GM18502 (cell line): ENCODE measurements around the gene HOXA5.

Experiments
- ATAC-seq: cut with Tn5 transposase; IDR thresholded peaks from one replicate; pipeline ENCODE4 v1.9.1; 2021; ENCODE audit warnings: mild to moderate bottlenecking; ENCODE audit not compliant: unreplicated experiment, poor library complexity

The HOXA5 gene

DNA sequence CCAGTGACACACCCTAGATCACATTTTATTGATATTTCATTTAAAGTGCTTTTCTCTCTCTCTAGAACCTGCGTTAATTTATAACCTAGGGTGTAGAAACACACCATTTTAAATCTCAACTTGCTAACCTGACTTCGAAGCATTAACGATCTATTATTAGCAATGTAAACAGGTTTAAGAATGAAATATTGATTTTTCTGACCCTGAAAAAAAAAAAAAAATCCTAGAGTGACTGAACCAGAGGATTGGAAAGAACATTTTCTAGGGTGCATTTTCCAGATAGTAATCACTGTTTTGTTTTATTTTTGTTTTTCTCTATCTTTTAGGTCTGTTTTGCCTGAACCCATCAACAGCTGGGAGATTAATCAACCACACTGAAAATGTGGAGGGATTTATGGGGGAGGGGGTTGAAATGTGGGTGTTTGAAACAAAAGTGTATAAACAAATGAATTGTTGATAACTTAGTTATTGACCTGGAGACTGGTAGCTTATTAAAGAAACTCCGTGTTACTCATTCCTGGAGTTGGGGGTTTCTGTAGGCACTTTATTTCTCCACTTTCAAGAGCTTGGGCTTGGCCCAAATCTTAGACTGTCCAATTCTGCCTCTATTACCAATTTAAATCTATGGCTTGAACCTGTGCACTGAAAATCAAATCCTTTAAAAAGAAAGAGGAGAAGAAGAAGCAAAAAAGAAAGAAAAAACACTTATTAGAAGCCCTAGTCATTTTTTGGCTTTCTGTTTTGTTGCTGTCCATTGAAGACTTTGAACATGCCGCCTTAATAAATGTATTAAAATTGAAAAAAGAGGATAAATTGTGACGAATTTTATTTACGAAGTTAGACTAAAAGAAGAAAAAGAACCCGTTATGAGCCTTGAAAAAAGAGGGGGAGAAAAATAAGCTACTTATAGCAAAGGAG lies 43.8 kb downstream of the HOXA5 start:
- ATAC-seq, result no peak

DNA sequence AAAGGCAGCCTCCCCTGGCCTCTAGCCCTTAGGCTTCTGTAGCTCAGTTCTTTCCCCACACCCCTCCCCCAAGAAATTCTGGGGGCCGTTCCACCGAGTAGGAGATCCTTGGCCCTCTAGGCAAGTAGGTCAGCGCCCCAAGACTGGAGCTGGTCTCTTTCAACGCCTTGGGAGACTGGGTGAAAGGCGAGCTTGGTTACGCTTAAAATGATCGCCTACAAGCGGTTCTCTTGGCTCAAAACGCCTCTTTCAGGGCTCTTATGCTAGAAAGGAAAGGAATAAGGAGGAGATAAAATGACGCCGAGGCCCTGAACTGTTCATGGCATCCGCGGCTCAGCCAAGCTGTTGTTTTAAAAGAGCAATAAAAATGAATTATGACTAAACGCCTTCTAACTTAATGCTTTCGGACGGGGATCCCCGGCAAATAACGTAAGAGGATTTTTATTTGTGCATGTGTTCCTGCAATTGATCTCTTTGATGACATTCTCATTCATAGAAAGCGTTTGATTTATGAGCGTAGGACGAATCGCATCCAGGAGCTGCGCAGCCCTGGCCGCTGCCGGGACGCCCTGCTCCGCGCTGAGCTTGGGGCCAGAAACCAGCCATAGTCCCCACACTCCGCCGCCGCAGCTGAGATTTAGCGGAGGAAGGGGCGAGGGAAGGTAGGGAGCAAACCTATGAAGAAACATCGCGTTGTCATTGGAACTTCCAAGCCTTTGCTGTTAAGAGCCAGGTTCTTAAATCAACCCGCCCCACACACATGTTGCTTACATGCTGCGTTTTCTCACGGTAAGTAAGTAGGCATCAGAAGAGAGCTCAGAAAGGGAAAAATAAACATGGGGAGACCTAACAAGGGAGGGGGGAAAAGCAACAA lies 44.7 kb downstream of the HOXA5 start:
- no peak for ATAC-seq

DNA sequence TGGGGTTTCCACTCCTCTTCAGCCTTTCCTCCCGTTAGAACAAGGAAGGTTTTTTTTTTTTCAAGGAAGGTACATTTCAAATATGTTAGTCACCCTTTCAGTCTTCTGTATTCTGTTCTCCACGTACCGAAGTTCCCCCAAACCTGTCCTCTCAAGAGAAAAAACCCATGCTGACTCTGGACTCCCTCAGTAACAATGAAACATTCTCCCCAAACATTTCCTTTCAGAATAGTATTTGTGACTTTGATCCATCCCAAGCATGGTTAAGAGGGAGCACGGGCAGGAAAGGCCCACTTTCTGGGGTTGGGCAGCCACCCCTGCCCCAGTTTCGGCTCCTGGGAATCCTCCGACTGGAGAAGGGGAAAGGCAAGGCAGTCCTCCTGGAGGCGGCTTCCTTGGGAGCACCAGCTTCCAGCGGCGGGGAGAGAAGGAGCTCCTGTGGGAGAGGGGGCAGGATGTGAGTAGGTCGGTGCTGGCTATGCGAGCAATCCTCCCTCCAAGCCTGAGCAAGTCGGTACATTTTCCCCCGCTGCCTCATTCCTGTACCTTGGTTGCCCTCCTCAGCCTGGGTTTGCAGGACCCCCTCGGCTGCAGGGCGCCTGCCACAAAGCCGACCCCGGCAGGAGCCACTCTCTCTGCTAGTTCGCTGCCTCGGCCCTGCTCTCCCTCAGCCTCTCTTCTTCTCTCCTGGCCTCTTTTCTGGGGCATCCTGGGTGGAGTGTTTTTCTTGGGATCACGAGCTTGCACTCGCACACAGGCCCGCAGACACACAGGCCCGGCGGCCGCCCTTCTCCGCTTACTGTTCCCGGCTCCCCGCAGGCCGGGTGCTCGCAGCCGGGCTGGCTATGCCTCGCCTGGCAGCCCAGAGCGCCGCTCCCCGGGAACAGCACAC lies 45.5 kb downstream of the HOXA5 start:
- ATAC-seq, result no peak

DNA sequence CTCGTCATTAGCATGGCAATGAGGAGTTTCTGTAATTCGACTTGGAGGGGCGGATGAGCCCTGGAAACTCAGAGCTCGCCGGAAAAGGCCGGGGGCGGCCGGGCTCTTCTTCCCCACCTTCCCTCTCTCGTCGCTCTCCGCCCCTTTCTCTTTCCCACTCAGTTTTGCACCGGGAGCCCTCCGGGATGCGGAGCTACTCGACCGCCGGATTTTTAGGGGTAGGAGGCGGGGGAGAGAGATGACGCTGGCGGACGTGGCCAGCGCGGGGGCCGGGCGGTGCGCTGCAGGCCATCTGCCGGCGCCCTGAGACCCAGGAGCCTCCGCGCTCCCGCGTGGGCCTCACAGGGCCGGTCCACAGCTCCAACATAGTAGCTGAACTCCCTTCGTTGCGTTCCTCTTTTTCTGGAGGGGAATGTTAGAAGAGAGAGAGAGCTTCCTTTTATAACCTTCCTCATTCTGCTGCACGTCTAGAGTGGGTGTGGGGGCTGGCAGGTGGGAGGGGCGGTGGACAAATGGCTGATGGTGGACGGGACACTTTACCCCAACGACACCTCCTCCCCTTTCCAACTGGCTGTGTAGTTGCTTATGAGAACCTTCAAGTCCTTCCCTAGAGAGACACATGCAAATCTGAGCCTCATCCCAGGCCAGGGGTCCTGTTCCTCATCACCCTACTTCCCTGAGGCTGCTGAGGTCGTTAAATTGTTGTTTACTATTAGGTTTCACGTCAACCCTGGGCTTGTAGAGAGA lies 46.5 kb downstream of the HOXA5 start:
- peak; percentile 1 for ATAC-seq

DNA sequence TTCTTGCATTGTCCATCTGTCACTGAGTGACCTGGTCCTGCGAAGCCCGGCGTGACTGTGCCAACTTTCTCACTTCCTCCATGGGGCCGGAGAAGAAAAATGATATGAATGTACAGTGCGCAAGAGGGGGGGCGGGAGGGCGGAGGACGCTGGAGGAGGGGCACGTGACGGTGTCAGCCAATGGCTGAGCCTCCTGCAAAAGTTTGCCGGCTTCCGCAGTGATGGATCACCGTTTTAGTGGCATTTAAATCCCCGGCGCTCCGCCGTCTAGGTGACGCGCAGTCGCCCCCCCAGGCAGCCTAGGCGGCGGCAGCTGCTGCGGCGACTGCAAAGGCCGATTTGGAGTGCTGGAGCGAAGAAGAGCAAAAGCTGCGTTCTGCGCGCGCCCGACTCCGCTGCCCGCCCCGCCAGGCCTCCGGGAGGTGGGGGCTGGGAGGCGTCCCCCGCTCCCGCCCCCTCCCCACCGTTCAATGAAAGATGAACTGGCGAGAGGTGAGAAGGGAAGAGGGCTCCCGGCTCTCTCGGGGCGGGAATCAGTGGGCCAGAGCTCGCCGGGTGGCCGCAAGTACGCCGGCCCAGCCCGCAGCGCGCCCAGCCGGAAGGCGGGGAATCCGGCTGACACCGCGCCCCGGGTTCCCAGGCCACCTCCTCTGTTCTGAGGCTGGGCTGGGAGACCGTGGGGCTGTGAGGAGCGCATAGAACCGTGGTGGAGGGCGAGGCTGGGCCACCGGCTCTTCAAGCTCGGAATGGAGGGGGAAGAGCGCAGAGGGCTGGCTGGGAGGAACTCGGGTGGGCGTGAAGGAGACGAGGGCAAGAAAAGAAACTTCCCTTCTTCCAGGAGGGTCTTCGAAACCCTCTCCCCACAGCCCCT lies 47.3 kb downstream of the HOXA5 start, which contains the start of gene HOXA1:
TSS of gene HOXA1 (minus strand) at position 104 of the 871 bp plus-strand sequence. CDS start at position 16, 88 bp downstream.
- peak; percentile 84 for ATAC-seq

DNA sequence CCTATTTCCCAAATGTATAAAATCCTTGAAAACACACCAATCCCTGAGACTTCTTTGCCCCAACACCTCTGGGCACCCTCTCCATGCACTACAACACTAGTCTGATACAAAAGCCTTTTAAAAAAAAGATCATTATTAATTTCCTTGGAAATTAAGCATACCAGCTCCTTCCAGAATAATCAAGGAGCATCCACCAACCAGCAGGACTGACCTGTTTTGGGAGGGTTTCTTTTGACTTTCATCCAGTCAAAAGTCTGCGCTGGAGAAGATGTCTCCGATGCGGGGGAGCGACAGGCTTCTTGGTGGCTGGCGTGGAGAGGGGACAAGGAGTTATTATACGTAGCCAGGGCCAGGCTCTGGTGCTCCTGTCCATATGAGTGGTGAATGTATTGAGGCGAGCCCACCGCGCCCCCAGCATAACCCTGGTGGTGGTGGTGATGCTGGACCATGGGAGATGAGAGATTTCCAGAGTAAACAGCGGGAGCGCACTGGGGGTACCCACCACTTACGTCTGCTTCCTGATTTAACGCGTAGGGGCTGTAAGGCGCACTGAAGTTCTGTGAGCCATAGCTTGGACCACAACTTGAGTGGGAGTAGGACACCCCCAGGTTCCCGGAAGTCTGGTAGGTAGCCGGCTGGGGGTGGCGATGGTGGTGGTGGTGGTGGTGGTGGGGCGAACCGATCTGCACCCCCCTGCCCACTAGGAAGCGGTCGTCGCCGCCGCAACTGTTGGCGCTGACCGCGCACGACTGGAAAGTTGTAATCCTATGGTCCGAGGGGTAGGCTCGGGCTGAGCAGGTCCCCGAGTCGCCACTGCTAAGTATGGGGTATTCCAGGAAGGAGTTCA lies 48.2 kb downstream of the HOXA5 start:
- ATAC-seq, result peak; percentile 13

DNA sequence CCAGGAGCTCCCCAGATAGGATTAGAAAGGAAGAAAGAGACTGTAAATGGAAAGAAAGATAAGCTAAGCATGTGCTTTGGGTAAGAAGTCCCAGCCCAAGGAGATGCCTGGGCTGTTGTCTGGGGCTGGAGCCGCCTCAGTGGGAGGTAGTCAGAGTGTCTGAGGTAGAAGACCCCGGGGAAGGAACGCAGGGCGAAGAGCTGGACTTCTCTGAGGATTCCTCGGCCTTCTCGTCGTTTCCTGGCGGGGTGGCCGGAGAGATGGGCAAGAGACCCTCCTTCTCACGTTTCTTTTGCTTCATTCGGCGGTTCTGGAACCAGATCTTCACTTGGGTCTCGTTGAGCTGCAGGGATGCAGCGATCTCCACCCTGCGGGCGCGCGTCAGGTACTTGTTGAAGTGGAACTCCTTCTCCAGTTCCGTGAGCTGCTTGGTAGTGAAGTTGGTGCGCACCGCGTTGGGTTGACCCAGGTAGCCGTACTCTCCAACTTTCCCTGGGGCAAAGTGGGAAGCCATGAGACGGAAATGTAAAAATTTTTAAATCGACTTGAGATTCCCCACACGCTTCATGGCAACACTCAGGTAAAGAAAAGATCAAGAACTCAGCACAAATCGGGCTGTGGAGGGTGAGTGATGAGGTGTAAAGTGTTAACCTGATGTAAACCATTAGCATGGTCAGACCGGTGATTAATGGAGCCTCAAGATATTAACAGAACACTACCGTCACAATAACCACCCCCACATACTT lies 49.0 kb downstream of the HOXA5 start:
- no peak for ATAC-seq

DNA sequence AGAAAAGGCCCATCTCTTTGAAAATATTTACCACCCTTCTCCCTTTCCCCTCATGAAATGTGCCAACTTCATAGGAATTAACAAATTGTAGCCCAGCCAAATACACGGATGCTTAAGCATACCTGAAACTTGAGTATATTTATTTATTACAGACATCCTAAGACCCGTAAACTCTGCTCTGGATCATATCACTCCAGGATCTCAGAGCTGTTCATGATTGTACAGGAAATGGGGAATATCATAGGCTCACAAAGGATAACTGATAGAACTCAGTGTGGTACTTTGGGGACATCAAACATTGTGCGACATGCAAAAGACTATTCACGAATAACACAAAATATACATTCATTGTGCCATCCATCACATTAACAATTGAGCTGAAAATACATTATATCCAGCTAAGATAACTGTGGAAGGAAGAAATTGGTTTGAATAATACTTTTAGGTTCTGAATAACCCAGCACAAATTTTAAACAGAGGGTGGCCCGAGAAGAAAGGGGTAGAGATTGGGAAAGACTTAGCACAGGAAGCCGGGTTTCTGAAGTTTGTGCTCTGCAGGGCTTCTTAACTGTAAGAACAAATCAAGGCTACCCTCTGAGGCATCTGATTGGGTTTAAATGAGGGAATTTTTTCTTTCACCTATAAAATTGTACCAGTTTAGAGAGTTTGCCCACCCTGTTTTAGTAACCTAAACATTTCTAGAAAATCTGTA lies 50.1 kb downstream of the HOXA5 start:
- ATAC-seq, result no peak

DNA sequence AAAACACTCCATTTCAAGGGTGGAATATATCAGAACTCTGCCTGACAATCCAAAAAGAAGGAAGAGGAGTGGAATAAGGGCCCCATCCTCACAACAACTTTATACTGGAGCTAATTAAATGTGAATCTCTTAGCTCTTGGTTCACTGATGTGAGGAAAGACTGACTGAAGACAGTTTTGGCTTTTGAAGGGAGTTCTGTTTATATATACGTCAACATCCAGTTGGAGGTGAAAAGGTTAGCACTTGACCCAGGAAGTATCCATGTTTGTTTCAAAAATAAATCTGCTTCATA lies 50.7 kb downstream of the HOXA5 start:
- no peak for ATAC-seq

DNA sequence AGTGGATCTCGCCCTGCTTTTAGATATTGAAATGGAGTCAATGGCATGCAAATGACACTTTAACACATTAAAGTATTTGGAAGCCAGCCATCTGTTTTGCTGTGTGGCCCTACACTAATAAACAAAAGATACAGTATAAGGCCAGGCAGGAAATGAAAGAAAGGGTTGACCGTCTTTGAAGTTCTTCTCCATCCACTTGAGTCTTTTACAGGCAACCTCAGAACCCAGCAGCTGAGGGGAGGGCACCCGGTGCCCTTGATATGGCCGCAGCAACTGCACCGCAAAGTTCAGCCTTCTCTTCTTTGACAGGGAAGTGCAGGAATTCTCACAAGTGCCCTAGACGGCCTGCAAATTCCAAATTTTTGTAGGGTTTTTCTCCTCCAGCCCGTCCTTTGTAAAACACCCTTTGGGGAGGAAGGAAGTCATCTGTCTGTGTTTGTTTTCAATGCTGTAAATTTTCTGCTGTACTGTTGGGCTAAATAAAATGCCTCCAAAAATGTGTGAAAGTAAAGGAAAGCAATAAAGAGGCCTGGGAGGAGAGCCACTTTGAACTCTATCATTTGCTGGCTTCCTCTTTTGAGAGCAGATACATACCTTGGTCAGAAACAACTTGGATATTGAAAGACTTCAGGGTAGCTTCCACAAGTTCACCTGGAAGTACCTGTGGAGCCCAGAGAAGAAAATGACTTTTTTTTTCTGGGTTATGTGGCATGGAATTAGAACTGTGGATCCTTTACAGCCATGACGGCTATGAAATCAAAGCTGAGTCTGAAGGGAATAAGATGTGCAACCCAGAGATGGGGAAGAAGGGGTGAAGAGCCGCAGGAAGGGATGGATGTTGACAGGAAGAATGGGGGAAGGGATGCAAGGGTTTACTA lies 51.3 kb downstream of the HOXA5 start:
- ATAC-seq, result no peak

DNA sequence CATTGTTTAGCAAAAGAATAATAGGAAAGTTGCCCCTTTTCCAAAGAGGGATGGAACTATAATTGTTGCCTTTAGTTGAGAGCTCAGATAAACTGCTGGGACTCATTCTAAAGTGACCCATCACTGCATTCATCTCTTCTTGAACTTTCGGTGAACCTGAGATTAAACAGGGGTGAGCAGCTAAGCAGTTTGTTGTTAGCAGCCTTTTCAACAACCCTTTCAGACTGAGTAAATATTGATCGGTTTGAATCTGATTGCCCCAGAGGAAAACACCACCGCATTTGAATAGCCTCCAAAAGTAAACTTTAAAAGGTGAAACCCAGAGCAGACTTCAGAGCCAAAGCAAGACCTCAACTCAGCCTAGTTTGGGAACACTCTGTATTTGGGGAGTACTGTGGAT lies 52.4 kb downstream of the HOXA5 start:
- no peak for ATAC-seq
